GM19023 (cell line): ENCODE measurements around the gene DTX2.
A peak's percentile ranks its signal among the peaks of the same experiment; 100 is the strongest.
"Not testable (repeated sequence)": the region's sequence is repeated elsewhere in the genome, so short reads cannot be mapped to it uniquely, and the experiment has no call there.

Experiments
- ATAC-seq: cut with Tn5 transposase; IDR thresholded peaks from one replicate; pipeline ENCODE4 v1.9.1; 2021; ENCODE audit warnings: mild to moderate bottlenecking, moderate library complexity; ENCODE audit not compliant: unreplicated experiment

Gene DTX2

DNA sequence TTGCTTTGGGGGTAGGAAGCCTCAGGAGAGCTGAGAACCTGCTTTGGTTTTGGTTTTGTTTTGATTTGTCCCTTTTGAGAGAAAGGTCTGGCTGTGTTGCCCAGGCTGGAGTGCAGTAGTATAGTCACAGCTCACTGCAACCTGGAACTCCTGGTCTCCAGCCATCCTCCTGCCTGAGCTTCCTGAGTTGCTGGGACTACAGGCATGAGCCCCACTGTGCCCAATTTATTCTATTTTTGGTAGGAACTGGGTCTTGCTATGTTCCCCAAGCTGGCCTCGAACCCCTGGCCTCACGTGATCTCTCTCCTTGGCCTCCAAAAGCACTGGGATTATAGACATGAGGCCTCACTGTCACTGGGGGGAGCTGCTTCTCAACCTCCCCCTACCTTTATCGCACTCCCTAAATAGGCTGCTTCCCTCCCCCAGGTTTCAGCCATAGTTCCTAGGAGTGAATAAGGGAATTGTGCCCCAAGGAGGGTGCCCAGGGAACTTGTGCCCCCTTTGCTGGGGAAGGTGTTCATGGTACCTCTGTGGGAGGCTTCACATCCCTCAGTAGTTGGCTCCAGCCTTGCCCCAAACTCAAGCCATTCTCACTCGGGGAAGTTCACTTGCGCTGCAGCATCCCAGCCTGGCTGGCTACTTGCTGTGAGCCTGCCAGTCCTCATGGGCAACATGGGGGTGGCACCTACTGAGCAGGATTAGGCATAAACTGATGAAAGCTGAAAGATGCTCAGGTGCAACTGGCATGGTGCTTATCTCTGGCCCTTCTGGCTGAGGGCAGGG, 18.7 kb upstream of the DTX2 start:
- ATAC-seq = not testable (repeated sequence)

DNA sequence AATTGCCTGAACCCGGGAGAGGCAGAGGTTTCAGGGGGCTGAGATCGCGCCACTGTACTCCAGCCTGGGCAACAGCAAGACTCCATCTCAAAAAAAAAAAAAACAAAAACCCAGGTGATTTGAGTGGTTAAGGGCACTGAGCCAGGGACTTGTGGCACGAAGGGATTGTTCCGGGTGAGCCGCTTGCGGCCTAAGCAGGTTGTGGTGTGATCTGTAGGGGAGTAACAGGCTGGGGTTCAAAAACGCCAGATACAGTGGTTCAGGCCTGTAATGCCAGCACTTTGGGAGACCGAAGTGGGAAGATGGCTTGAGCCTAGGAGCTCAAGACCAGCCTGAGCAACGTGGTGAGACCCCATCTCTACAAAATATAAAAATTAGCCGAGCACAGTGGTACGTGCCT, 17.7 kb upstream of the DTX2 start:
- not testable (repeated sequence) for ATAC-seq

DNA sequence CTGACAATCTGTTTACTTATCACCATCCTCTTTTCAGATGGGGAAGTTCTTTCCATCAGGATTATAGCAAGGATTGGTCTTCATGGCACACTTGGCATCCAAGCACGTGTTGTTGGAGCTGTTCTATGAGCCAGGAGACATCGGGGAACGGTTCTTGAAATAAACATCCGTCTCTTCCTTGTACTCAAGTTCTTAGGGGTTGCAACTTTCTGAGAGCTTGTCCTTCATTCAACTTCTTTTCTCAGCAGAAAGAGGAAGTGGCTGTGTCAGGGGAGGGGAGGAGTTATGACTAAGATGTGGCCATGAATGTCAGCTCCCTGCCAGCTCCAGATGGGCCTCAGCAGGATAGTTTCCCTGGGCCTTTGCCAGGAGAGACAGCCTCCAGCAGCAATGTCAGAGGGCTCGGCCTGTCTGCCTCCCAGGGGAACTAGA, 15.9 kb upstream of the DTX2 start:
- peak; percentile 88 for ATAC-seq

DNA sequence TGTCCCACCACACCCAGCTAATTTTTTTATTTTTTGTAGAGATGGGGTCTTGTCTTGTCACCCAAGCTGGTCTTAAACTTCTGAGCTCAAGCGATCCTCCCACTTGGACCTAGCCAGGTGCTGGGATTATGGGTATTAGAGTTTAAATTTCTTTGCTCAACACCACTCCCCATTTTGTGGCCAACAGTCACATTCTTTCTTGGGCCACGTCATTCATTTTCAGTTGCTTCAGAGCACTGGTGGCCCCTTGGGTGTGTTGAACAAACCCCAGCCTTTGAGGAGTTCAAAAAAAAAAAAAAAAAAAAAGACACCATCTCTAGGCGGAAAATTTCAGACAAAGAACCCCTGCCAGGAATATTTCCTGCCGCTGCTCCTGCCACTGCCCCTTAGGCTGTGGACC, 4.5 kb upstream of the DTX2 start:
- not testable (repeated sequence) for ATAC-seq

DNA sequence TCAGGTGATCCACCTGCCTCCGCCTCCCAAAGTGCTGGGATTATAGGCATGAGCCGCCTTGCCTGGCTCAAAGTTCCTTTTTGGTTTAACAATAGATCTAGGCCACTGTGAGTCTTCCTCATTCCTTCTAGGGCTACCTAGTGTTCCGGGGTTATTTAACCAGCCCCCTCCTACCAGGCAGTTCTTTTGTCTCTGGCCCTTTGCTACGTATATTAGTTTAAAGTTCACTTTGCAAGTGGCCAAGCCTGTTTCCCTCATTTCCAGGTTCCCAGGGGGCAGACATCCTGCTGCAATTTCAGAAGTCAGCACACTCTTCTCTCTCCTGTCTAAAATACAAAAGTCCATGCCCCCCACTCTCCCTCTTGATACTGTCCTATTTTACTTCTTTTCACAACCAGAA, 3.0 kb upstream of the DTX2 start:
- ATAC-seq = not testable (repeated sequence)

DNA sequence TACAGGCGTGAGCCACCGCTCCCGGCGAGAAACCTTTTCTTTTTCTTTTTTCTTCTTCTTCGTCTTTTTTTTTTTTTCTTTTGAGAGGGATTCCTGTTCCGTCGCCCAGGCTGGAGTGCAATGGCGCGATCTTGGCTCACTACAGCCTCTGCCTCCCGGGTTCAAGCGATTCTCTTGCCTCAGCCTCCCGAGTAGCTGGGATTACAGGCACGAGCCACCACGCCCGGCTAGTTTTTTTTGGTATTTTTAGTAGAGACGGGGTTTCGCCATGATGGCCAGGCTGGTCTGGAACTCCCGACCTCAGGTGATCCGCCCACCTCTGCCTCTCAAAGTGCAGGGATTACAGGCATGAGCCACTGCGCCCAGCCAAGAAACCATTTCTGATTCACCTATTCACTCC, 742 bp upstream of the DTX2 start:
- not testable (repeated sequence) for ATAC-seq

DNA sequence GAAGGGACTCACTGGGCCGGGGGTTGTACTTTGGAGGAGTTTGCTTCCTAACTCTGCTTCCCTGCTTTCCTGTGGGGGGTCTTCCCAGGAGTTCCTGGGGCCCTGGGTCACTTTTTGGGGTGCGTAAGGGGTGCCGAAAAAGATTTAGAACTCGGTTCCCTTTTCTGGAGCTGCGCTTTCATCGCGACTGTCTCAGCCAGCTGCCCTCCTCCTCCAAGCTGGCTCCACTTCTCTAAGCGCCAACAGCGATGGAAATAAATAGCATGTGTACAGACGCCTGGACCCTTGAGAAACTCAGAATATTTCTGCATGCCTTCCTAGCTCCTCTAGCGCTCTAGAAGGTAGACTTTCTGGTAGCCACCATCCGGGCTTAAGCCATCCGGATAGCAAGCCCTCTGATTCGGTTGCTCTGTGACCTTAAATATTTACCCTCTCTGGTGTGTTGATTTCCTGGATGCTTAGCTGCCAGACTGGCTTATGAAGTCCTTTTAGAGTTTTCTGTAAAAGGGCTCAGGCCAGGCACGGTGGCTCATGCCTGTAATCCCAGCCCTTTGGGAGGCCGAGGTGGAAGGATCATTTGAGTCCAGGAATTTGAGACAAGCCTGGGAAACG, 868 bp downstream of the DTX2 start:
- ATAC-seq = not testable (repeated sequence)

DNA sequence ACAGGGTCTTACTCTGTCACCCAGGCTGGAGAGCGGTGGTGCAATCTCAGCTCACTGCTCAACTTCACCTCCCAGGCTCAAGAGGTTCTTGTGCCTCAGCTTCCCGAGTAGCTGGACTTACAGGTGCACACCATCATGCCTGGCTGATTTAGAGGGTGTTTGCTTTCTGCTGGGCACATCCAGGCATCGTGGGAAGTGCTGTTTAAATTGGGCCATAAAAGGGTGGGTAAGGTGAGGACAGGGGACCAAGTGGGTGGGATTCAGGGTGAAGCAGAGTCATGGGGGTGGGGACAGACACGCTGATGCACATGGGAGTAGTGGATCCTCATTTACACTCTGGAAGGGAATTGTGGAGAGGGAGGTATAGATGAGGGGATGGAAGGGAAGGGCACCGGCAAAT, 3.5 kb downstream of the DTX2 start:
- ATAC-seq = not testable (repeated sequence)

DNA sequence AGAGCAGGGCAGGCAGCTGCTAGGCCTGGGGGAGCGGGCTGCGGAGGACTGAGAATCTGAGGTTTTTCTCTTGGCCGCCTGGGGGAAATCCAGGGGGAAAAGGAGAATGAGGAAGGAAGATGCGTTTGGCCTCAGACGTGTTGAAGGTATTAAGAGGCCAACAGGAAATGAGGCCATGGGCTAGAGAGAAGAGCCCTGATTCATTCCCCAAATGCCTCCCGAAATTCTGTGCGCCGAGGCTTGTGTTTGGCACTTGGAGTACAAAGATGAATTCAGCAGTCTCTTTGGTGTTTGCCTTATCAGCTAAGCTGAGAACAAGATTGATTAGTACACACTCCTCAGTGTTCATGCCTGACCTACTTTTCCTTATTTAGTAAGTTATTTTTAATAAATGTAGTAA, 4.4 kb downstream of the DTX2 start:
- ATAC-seq = not testable (repeated sequence)

DNA sequence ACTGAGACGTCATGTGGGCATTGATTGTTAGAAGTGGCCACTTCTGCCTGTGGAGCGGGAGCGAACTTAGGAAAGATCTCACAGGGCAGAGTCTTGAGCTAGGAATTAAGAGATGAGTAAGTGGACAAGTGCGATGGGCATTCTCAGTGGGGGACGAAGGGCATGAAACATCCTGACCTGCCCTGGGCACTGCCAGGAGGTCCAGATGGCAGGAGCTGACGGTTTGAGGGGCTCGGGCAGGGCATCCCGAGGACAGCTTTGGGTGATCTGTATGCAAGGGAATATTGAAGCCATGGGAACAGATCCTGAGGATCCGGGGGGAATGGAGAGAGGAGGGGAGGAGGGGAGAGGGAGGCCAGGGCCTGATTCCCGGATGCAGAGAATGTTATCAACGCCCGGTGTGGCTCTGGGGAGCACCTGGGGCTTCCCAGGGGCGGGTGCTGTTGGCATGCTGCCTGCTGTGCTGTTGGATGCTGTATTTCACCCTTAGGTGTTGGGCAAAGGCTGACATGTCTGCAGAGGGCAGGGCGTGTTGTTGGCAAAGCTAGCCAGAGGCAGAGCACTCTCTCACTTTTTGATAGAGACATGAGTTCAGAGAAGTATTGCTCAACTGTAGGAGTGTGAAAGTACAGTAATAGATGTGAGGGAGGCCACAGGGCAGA, 6.4 kb downstream of the DTX2 start:
- not testable (repeated sequence) for ATAC-seq

DNA sequence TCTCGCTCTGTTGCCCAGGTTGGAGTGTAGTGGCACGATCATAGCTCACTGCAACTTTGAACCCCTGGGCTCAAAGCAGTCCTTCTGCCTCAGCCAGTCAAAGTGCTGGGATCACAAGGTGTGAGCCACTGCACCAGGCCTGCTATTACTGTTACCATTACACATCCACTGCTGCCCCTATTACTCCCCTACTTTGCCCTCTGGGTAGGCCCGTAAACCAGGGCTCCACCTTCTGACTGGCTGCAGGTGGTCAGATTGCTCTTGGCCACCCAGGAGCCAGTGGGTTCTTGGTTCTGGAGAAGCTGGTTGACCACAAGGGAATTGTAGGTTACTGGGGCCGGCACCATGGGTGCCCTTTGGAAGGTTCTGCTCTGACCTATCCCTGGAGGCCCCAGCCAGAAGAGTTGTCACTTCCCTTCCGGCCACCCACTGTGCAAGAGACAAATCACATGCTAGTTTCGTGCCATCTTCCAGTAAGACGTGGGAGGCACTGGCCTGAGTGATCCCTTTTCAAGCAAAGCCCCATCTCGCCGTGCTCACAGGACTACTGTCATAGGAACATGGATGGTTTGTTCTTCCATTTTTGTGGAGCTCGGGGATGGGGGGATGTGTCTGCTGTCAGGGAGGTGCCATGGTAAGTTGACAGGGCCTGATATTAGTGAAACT, 10.2 kb downstream of the DTX2 start:
- ATAC-seq = not testable (repeated sequence)

DNA sequence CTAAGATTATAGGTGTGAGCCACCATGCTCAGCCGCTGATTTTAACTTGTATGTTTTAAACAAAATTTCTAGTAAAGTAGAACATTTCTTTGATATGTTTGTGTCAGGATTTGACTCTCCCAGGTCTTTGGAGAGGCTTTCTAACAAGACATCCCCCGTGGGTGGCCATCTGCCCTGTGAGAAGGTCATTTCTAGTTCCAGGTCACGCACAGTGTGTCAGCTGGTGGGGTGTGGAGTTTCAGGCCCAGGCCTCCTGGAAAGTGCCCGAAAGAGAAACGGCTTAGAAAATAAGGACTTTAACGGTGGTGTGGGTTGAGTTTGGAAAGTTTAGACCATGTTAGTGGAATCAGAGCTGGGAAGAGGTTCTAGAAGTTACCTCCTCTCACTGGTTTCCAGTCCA, 11.6 kb downstream of the DTX2 start:
- not testable (repeated sequence) for ATAC-seq

DNA sequence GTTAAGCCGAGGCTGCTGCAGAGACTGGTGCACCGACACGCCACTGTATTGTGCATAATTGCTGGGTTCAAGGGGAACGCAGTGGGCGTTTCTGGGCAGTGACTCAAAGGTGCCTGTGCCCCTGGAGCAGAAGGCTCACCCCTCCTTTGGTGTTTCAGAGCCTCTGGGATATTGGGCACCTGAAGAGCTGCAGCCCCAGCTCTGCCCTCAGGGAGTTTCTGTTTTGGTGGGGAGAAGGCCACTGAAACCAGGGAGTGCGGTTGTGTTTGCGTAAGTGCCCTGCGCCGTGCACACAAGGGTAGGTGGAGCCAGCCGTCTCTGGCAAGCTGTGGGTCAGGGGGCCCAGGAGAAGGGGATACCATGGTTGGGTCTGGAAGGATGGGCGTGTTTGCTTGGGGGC, 14.8 kb downstream of the DTX2 start:
- not testable (repeated sequence) for ATAC-seq

DNA sequence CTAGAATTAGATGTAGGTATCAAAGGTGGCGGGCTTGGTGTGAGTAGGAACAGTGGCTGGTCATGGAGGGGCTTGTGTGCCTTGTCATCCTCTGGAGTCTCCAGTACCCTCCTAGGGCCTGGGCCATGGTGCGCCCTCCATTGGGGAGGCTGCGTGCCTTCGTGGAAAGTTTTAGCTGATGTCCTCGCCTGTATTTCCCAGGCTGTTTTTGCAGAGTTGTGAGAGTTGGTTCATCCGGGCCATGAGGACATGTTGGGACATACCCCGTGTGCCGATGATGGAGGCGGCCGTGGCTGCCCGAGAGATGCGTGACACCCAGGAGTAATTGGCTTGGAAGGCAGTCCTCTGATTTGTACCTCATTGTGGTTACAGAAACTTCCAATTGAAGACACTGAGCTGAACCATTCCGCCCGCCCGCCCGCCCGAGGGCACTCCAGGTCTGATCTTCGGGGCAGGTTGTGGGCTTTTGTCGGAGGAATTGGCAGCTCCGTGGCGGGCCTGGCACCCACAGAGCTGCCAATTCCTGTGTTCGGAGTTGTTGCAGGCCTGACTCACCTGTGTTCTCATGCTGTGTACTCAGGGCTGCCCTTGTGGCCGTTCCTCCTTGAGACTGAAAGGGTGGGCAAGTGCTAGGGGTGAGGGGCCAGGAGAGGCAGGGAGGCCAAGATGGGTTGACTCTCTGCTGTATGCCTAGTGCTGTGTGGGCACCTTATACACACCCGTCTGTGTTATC, 15.4 kb downstream of the DTX2 start:
- ATAC-seq = not testable (repeated sequence)

DNA sequence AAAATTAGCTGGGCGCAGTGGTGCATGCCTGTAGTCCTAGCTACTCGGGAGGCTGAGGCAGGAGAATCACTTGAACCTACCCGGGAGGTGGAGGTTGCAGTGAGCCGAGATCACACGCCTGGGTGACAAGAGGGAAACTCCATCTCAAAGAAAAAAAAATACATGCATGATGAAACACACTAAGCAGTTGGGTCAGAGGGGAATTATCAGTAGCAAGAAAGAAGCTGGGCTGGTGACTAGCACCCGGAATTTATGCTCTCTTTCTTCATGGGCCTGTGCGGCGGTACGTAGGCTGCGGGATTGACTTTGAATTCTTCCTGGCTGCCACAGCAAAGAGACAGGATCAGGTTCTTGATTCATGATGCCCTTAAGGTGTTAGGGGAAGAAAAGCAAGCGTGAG, 18.1 kb downstream of the DTX2 start:
- not testable (repeated sequence) for ATAC-seq

DNA sequence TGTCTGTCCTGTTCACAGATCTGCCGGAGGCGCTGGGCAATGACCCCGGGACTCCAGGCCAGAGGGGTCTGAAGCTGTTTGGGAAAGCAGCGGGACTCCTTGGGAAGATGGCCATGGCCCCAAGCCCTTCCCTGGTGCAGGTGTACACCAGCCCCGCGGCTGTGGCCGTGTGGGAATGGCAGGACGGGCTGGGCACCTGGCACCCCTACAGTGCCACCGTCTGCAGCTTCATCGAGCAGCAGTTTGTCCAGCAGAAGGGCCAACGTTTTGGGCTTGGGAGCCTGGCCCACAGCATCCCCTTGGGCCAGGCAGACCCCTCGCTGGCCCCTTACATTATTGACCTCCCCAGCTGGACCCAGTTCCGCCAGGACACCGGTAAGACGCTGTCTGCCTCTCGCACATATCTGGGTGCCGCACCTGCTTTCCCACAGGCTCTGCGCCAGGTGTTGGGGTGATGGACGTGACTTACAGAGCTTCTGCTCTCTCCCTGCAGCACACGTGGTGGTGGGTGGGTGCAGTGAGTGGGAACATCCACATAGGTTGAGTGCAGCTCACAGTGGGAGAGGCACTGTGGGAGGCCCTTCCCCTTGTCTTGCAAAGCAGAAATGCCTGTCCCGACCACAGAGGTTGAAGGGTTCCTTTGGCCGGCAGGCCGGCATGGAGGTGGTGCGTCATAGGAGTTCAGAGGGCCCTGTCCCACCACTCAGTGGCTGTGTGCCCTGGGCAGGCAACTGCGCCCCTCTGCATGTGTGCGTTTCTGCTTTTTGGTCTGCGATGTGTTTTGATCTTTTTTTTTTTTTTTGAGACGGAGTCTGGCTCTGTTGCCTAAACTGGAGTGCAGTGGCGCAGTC, 19.1 kb downstream of the DTX2 start:
- not testable (repeated sequence) for ATAC-seq

DNA sequence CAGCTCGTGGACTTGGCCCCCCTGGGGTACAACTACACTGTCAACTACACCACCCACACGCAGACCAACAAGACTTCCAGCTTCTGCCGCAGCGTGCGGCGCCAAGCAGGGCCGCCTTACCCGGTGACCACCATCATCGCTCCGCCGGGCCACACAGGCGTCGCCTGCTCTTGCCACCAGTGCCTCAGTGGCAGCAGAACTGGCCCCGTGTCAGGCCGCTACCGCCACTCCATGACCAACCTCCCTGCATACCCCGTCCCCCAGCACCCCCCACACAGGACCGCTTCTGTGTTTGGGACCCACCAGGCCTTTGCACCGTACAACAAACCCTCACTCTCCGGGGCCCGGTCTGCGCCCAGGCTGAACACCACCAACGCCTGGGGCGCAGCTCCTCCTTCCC, 21.2 kb downstream of the DTX2 start:
- not testable (repeated sequence) for ATAC-seq

DNA sequence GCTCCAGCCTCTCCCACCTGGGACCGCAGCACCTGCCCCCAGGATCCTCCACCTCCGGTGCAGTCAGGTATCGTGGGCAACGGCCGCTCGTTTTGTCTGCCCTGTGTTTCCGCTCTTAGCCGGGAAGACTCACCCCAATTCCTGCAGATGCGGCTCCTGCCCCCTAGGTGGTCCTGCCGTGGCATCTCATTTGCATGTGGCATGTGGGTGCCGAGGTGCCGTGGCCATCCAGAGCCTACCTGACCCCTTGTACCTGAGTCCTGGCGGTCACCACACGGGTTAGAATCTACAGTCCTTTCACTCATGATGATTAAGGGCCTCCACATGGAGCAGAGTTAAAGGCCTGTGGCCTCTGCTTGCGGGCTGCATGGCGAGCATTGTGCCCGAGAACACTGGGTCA, 21.6 kb downstream of the DTX2 start:
- not testable (repeated sequence) for ATAC-seq

DNA sequence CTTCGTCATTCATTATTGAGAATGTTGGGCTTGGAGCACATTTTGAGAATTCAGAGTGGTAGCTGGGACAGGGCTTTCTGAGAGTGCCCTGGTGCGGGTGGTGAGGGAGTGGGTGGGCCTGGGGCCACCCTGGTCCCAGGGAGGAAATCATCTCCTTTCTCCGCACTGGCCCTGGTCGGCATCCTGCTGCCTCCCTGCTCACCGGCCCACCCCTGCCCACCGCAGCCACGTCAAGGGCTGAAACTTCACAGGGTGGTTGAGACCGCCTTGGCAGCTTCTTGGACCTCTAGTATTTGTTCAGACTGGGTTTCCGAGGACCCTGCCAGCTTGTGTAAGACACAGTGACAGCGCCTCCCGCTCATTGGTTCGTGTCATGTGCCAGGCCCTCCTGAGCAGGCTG, 22.9 kb downstream of the DTX2 start:
- ATAC-seq = not testable (repeated sequence)
